HG02571 (cell line): ENCODE data around the gene LRRC45.
"Not testable (repeated sequence)": the region's sequence is repeated elsewhere in the genome, so short reads cannot be mapped to it uniquely, and the experiment has no call there.

Source experiments
- ATAC-seq: cut with Tn5 transposase; IDR thresholded peaks from one replicate; pipeline ENCODE4 v1.9.1; 2021; ENCODE audit warnings: mild to moderate bottlenecking, moderate library complexity; ENCODE audit not compliant: unreplicated experiment

LRRC45 gene

DNA sequence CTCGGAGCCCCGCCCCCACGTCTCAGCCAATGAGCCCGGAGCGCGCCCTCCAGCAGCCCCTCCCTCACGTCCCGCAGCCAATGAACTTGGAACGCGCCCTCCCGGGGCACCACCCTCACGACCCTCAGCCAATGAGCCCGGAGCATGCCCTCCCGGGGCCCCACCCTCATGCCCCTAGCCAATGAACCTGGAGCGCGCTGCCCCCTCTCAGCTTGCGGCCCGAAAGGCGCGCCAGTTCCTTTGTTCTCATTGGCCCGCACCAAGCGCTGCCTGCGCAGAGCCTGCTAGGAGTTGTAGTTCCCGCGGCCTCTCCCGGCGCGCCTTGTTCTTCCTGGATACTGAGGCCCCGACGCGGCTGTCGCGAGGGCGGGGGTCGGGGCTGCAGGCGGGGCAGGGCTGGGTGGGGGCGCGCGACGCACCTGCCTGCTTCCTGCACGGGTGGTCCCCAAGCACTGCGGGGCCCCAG, at the start of gene LRRC45:
TSS of gene LRRC45 (plus strand) at position 325 of the 466 bp plus-strand sequence. CDS start 339 bp downstream, outside the sequence.
- ATAC-seq = peak; percentile 85

GRCh38 chr17:81973432-81973831, 49.7 kb upstream of the LRRC45 start:
- no peak for ATAC-seq

DNA sequence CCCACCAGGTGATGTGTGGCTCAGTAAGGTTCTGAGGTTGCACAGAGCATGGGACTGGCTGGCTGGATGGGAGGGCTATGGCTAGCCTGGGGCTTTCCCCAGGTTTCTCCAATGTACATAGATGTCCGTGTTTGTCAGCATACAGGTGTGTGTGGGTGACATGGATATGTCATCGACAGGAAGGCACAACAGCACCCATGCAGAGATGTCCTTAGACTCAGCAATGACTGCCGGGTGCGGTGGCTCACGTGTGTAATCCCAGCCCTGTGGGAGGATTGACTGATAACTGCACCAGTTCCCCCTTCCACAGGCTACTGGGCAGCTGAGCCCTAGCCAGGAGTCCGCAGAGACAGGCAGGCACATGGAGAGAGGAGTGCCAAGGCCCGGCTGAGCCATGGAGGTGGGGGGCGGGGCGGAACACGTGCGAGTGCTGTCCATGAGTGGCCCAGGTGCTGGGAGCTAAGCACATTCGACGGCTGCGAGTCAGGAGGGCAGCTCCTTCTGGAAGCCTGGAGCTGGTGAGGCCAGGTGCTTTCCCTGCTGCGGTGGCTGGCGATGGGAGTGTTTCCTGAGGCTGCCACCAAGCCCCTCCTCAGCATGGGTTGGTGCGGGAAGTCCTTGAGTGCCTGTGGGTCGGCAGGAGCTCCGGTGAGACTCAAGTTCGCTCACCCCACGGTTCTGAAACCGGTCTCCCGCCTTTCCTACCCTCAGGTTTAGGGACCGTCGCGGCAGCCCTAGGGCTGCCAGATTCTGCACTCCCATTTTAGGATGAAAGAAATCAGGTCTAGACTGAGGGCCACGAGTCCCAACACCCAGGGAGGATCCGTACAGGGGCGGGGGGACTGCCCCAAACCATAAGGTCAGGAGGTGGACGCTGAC, 46.5 kb upstream of the LRRC45 start:
- ATAC-seq = peak; percentile 3

DNA sequence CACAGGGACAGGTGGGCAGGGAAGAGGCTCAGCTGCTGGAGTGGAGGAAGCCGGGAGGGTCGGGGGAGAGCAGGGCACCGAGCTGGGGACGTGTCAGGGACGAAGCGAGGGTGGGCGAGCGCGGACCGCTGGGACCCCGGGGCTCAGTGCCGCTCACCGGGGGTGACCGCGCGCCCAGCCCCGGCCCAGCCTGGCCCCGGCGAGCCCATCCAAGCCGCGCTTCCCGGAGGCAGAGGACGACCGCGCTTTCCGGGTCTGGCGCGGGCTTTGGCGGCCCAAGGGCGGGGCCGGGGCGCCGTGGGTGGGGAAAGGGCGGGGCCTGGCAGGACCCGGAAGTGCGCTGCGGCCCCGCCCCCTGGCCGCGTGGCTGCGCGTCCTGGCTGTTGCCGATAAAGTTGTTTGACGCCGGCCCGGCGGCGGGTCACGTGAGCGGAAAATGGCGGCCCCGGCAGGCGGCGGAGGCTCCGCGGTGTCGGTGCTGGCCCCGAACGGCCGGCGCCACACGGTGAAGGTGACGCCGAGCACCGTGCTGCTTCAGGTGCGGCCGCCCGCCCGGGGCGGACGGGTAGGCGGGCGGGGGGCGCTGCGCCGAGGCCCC, 45.8 kb upstream of the LRRC45 start, which contains the start of gene ASPSCR1:
TSS of gene ASPSCR1 (plus strand) at position 419 of the 598 bp plus-strand sequence. CDS start at position 437, 18 bp downstream.
- peak; percentile 73 for ATAC-seq

DNA sequence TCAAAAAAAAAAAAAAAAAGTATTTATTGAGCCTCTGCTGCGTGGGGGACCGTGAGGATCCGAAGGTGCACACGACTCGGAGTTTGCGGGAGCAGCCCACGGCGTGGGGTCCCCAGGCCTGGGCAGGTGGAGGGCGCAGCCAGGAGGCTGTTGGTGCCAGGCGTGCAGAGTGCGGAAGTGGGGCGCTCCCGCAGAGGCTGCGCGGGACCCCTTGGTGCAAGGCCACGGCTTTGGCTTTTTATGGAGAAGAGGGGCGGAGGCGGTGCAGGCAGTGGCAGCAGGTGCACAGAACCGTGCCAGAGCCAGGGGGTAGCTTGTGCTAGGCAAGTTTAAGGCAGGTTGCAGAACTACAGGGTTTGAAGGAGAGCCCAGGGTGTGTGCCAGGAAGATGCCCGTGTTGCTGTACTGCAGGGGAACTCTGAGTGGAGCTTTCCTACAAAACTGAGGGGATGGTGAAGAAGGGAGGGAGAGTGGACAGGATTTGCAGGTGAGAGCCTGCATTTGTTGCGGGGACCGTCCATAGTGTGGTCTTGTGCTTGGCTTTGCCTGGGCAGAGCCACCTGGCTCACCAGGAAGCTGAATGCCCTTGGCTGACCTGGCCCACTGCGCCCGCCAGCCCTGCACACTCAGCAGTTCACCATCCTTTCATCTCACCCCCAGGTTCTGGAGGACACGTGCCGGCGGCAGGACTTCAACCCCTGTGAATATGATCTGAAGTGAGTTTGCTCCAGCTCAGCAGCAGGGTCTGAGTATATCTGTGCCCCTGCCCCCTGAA, 44.4 kb upstream of the LRRC45 start:
- no peak for ATAC-seq

DNA sequence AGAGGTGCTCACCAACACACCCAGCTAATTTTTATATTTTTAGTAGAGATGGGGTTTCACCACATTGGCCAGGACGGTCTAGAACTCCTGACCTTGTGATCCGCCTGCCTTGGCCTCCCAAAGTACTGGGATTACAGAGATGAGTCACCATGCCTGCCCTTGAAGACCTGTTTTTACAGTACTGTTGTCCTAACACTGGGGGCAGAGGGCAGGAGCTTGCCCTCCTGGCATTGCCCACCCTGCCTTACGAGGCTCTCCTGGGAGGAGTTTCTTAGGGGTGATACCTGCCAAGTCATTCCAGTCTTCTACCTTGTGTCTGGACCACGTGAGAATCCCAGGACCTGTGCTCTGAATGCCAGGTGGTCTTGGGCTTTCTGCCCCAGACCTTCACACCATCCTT, 43.0 kb upstream of the LRRC45 start:
- ATAC-seq = no peak

- no peak for ATAC-seq
Measured at GRCh38 chr17:81980707-81981343, 42.3 kb upstream of the LRRC45 start.

DNA sequence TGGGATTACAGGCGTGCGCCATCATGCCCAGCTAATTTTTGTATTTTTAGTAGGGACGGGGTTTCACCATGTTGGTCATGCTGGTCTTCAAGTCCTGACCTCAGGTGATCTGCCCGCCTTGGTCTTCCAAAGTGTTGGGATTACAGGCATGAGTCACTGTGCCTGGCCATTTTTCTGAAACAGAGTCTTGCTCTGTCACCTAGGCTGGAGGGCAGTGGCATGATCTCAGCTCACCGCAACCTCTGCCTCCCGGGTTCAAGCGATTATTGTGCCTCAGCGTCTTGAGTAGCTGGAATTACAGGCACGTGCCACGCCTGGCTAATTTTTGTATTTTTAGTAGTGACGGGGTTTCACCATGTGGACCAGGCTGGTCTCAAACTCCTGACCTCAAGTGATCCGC, 41.6 kb upstream of the LRRC45 start:
- not testable (repeated sequence) for ATAC-seq

DNA sequence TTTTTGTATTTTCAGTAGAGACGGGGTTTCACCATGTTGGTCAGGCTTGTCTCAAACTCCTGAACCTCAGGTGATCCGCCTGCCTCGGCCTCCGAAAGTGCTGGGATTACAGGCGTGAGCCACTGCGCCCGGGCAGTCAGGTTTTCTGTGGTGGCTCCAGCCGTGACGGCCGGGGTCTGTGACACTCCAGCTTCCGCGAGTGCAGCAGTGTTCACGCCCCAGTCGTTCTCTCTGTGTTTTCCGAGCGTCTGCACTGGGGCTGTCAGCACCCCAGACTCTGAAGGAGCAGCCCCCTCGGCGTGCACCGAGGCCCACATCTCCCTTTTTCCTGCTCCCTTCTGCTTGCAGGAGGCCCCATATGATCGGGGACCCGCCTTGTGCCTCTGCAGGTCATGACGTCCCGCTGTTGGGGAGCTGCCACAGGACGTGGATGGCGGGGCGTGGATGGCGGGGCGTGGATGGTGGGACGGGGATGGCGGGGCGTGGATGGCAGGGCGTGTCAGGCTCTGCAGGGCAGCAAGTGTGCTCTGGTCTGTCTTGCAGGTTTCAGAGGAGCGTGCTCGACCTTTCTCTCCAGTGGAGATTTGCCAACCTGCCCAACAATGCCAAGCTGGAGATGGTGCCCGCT, 40.0 kb upstream of the LRRC45 start:
- ATAC-seq = no peak

- no peak for ATAC-seq
Measured at GRCh38 chr17:81983639-81984373, 39.3 kb upstream of the LRRC45 start.

DNA sequence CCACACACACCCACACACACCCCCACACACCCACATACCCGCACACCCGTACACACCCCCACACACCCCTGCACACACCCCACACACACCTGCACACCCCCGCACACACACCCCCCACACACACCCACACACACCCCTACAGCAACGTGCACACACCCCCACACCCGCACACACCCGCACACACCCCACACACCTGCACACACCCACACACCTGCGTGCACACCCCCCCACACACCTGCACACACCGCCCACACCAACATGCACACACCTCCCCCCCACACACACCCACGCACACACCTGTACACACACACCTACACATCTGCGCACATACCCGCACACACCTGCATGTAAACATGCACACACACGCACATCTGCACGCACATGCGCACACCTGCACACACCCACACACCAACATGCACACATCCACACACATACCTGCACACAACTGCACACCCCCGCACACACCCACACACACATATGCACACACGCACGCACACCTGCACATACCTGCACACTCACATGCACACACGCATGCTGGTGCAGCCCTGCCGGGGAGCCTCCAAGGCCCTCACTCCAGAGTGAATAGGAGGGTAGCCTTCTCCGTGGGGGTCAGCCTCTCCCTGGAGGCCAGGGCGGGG, 38.2 kb upstream of the LRRC45 start:
- ATAC-seq = no peak

GRCh38 chr17:81986606-81987005, 36.5 kb upstream of the LRRC45 start:
- no peak for ATAC-seq

DNA sequence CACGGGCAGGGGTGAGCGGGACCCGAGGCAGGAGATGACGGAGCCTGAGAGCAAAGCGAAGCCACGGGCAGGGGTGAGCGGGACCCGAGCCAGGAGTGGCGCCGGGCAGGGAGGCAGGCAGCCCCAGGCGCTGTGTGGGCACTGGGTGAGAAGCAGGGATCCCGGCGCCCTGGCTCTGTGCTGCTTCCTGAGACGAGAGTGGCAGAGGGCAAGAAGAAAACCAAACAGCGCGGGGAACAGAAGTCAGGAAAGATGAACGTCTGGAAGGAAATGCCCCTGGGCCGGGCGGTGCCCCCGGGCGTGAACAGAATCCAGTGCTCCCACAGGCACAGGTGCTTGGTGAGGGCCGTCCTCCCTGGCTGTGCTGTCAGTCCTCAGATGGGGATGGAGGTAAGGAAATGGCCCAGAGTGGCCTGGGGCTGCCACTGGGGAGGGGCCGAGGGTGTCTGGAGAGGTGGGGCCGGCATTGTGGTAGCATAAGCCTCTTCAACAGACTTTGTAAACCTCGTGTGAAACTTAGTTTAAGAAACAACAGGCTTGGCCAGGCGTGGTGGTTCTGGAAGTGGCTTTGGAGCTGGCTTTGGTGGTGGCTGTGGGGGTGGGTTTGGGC, 35.8 kb upstream of the LRRC45 start:
- ATAC-seq = no peak

DNA sequence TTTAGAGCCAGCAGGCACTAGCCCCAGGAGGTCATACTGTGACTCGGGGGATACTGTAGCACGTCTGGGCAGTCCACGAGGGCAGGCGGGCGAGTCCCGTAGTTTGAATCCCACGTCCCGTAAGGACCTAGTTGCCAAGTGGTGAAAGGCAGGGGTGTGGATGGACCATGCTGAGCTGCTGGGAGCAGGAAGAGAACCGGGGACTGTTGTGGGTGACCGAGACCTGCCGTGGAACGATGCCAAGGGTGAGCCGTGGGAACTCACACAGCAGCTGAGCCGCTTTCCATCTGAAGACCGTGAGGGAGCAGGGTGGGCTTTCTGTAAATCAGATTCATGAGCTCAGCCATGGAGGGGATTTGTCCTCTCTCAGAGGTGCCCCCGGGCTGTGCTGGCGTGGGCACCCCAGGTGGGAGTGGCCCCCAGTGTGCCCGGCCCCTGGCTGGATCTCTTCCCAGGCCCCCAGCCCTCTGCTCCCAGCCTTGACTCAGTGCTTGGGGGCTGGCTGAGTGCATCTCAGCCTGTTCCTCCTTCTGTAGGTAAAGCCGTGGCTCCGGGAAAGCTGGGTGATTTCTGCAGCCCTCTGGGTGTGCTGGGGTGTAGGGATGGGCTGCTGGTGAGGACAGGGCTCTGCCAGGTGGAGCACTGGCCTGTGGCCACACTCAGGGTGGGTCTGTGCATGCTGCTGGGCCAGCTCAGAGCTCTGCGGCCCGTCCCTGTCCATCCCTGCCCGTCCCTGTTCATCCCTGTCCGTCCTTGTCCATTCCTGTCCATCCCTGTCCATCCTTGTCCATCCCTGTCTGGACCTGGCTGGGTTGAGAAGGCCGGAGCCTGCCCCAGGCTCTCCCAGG, 32.0 kb upstream of the LRRC45 start:
- ATAC-seq = no peak

DNA sequence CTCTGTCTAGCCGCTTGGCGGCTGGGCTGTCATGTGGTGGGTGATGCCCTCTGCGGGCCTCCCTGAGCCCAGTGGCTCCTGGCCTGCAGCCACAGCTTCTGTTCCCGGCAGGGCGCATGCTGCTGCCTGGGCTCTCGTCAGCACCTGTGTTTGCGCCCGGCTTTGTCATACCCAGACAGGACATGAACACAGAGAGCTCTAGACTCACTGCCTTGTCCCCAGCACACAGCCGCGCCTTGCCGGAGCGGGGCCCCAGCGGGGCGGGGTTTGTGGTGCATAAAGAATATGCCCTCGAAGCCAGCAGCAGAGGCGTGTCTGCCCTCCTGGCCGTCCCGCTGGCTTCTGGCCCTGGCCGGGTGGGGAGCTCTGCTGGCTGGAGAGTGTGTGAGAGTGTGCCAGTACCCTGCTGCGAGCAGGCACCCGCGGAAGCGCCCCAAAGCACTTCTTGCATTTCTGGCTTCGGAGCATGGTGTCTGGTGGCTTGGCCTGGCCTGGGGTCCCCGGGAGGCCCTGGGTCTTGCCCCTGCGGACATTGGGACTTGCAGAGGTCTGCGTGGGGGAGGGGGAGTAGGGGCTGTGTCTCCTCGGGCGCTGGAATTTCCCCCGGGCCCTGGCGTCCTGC, 31.3 kb upstream of the LRRC45 start:
- no peak for ATAC-seq

- no peak for ATAC-seq
Measured at GRCh38 chr17:81992306-81993102, 30.6 kb upstream of the LRRC45 start.
